GM06990 (cell line): ENCODE data around the gene DNAJC28.
"Not testable (repeated sequence)": the region's sequence is repeated elsewhere in the genome, so short reads cannot be mapped to it uniquely, and the experiment has no call there.

Source experiments
- DNase-seq: peaks from one replicate; pipeline ENCODE4 v3.0.0-alpha.2; 2011; ENCODE audit not compliant: insufficient read length; ENCODE audit errors: extremely low read depth
- H3K27me3 ChIP-seq: replicated peaks from 2 replicates; pipeline ENCODE4 v1.6.0; 2011; ENCODE audit warnings: low read length; ENCODE audit not compliant: control insufficient read depth, insufficient read depth
- H3K36me3 ChIP-seq: 2 replicates; pipeline ENCODE4 v1.5.1; 2011; ENCODE audit warnings: low read length; ENCODE audit not compliant: control insufficient read depth, insufficient read depth
- H3K4me3 ChIP-seq: replicated peaks from 2 replicates; pipeline ENCODE4 v1.5.1; 2011; ENCODE audit warnings: low read depth, mild to moderate bottlenecking, control low read depth, low read length
- TF ChIP-seq, protein P1 (sequence below): IDR thresholded peaks from 2 replicates; pipeline ENCODE4 v1.5.1; 2011; ENCODE audit warnings: low read length, control low read depth, mild to moderate bottlenecking, inconsistent platforms; ENCODE audit not compliant: insufficient read depth, poor library complexity, severe bottlenecking

Gene DNAJC28

DNA sequence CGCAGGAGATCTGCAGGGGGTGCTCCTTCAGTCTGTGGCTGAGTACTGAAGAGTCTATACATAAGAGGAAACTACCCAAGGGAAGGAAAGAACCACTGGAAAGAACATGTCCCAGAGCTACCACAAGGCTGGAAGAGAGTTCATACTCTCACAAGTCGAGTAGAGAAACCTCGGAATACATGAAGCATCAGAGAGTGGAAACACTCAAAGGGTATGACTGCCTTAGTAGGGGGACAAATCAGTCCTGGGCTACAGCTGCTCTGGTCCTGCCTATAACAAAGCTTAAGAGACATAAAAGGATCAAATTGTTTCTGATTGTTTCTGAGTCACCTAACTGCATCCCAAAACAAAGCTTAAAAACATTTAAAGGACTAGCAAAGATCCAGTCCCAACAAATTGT is 39.2 kb downstream of the DNAJC28 start:
- Histone ChIP-seq H3K27me3 (no peaks in the 10 kb centered on the region), H3K36me3 (no peaks in the 10 kb centered on the region; the same call in 1 of the 2 replicates), H3K4me3 (no peak overlapping the region)
- TF ChIP-seq, protein P1, sequence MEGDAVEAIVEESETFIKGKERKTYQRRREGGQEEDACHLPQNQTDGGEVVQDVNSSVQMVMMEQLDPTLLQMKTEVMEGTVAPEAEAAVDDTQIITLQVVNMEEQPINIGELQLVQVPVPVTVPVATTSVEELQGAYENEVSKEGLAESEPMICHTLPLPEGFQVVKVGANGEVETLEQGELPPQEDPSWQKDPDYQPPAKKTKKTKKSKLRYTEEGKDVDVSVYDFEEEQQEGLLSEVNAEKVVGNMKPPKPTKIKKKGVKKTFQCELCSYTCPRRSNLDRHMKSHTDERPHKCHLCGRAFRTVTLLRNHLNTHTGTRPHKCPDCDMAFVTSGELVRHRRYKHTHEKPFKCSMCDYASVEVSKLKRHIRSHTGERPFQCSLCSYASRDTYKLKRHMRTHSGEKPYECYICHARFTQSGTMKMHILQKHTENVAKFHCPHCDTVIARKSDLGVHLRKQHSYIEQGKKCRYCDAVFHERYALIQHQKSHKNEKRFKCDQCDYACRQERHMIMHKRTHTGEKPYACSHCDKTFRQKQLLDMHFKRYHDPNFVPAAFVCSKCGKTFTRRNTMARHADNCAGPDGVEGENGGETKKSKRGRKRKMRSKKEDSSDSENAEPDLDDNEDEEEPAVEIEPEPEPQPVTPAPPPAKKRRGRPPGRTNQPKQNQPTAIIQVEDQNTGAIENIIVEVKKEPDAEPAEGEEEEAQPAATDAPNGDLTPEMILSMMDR: no peak
- no peak for DNase-seq

DNA sequence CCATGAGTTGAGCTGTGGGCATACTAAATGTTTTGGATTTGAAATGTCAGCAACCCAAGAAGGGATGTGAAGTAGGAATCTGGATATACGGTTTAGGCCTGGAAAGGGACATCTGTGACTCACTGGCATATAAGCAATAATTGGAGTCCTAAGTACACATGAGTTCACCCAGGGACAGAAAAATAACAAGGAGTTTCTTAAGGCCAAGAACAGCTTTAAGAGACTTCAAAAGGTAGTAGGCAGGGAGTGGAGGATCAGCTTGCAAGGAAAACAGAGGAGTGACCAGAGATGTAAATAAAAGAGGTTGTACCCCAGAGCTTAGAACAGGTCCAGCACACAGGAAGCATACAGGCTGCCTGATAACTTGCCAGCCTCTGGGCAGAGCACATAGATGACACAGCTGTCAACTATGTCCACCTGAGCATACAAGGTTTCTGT is 39.9 kb downstream of the DNAJC28 start:
- DNase-seq: no peak
- H3K36me3 ChIP-seq: no peaks in the 10 kb centered on the region; the same call in none of the 2 replicates
- H3K27me3 ChIP-seq: no peaks in the 10 kb centered on the region
- H3K4me3 ChIP-seq: no peak overlapping the region
- TF ChIP-seq, protein P1: no peak

DNA sequence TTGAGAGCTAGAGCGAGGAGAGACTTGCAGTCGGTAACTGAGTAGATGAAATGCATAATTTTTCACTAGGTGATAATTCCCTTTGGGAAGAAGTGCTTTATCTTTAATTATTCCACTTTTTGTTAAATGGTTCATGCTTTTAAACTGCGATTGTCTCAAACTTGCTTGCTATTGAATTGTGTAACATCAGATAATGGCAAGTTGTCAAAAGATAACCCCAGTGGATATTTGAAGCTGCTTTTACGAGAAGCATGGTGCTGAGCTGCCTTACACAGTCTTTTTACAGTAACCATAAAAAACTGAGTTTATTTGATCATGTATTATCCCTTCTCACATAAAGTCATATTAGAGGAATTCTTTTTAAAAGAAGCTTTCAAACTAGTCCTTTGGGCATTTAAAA is 41.9 kb downstream of the DNAJC28 start:
- DNase-seq: no peak
- no peaks in the 10 kb centered on the region; the same call in 1 of the 2 replicates for H3K36me3 ChIP-seq
- TF ChIP-seq, protein P1: no peak
- H3K4me3 ChIP-seq: no peak overlapping the region
- H3K27me3 ChIP-seq: no peaks in the 10 kb centered on the region

DNA sequence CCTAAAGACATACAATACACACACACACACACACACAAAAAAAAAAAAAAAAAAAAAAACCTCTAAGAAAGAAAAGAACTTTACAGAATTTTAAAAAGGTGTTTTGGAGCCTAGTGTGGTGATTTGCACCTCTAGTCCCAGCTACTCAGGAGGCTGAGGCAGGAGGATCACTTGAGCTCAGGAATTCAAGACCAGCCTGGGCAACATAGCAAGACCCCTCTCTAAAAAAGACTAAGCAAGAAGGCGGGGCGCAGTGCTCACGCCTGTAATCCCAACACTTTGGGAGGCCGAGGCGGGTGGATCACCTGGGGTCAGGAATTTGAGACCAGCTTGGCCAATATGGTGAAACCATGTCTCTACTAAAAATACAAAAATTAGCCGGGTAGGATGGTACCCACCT is 44.9 kb downstream of the DNAJC28 start:
- not testable (repeated sequence) for H3K27me3 ChIP-seq, H3K4me3 ChIP-seq, DNase-seq, H3K36me3 ChIP-seq

DNA sequence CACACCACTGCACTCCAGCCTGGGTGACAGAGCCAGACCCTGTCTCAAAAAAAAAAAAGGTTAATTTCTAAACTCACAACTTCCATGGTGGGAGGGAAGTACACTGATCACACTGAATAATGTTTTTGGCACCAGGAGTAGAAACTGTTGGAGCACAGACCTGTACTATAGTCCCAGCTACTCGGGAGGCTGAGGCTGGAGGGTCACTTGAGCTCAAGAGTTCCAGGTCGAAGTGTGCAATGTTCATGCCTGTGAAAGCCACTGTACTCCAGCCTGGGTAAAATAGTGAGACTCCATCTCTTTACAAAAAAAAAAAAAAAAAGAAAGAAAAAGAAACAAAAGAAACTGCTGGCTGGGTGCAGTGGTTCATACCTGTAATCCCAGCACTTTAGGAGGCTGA is 47.0 kb downstream of the DNAJC28 start:
- no peak for DNase-seq
- TF ChIP-seq, protein P1: no peak
- no peaks in the 10 kb centered on the region; the same call in 1 of the 2 replicates for H3K36me3 ChIP-seq
- no peak overlapping the region for H3K4me3 ChIP-seq
- no peaks in the 10 kb centered on the region for H3K27me3 ChIP-seq

DNA sequence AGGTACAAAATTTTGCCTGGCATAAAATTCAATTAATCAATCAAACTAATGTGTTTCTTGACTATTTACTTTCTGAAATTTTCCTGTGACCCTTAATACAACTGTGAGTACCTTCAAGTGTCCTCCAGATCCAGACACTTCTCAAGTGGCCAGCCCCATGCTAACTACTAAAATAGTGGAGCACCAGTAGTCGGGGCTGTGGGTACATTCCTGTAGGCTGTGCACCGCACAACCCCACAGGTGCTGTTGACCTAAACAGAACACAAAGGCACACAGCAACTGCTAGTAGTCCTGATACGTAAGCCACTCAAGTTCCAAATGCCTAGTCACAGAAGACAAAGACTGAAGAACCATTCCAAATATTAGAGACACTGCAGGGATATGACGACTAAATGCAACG is 48.3 kb downstream of the DNAJC28 start:
- H3K4me3 ChIP-seq: no peak overlapping the region
- no peaks in the 10 kb centered on the region for H3K27me3 ChIP-seq
- no peak for DNase-seq
- peaks cover 1% of the 10 kb centered on the region for H3K36me3 ChIP-seq
- TF ChIP-seq, protein P1: no peak
